22Rv1 (cell line): ENCODE data around the gene CACNA1A.

ENCODE experiments used
- ZFX ChIP-seq: fragments of 450-650 bp; IDR thresholded peaks from 2 replicates; pipeline ENCODE4 v1.6.1; 2017; ENCODE audit warnings: antibody characterized with exemption, borderline replicate concordance
- TF ChIP-seq, protein P1 (sequence below): fragments of 450-650 bp; IDR thresholded peaks from 2 replicates; pipeline ENCODE4 v1.5.1; 2017; ENCODE audit warnings: mild to moderate bottlenecking

DNA sequence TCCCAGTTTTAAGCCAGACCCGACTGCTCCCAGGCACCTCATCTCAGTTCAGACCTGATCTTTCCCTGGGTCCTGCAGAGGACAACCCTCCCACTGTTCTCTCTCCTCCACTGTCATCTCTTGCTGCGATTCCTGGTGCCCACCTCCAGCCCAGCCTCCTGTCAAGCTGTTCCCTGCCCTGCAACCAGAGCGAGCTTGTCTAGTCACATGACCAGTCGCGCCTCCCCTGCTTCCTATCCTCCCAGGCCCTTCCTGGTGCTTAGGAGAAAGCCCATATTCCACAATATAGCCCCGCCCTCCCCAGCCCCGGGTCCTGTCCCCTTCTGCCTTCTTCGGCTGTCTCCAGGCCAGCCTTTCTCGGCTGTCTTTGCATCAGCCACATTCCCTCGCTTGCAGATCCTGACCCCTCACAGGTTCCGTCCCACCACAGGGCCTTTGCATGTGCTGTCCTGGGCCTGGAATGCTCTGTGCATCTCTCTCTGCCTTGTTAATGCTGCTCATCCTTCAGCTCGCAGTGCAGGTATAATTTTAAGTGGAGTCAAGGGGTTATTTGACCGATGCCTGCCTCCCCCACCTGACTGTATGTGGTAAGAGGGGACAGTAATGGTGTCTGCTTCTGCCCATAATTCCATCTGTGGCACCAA lies 267.3 kb downstream of the CACNA1A start:
- TF ChIP-seq, protein P1, sequence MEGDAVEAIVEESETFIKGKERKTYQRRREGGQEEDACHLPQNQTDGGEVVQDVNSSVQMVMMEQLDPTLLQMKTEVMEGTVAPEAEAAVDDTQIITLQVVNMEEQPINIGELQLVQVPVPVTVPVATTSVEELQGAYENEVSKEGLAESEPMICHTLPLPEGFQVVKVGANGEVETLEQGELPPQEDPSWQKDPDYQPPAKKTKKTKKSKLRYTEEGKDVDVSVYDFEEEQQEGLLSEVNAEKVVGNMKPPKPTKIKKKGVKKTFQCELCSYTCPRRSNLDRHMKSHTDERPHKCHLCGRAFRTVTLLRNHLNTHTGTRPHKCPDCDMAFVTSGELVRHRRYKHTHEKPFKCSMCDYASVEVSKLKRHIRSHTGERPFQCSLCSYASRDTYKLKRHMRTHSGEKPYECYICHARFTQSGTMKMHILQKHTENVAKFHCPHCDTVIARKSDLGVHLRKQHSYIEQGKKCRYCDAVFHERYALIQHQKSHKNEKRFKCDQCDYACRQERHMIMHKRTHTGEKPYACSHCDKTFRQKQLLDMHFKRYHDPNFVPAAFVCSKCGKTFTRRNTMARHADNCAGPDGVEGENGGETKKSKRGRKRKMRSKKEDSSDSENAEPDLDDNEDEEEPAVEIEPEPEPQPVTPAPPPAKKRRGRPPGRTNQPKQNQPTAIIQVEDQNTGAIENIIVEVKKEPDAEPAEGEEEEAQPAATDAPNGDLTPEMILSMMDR: no peak
- TF ChIP-seq ZFX: no peak
